HG02678 (cell line): Measurements from ENCODE around the gene CSKMT.
"Not testable (repeated sequence)": the region's sequence is repeated elsewhere in the genome, so short reads cannot be mapped to it uniquely, and the experiment has no call there.

Source experiments
- ATAC-seq: cut with Tn5 transposase; IDR thresholded peaks from one replicate; pipeline ENCODE4 v1.9.1; 2021; ENCODE audit warnings: mild to moderate bottlenecking, moderate library complexity; ENCODE audit not compliant: unreplicated experiment

CSKMT gene

DNA sequence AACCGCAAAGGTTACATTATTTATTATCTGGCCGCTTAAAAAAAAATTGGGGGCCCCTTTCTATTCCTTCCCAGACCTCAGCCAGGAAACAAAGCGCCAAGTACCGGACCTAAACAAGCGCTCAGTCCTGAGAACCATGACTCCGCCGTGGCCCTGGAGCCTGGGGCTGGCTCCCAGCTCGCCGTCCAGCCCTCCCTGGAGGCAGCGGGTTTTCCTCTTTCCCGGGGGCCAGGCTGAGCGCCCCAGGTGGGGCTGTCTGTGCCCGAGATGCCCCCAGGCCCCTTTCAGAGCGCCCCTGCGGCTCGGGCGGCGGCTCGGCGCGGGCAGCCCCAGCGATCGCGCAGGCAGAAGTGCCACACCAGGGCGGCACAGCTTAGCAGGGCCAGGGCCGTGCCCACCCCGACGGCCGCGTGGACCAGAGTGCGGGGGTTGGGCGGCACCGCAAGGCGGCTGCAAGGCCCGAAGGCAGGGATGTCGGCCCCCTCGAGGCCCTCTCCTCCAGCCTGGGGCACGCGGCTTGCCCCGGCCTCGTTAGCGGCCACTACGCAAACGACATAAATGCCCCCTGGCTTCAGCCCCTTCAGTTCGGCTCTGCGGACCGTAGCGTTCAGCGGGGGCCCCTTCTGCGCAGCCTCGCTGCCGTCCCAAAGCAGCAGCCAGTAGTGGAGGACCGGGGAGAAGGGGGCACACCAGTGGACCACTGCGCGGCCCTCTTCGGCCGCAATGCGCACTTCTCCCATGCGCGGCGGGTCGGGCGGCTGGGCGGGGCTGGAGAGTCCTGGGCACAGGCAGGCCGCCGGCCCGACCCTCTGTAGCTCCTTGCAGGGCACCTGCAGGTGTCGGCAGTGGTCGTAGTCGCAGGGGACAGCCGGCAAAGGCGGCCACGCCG lies 22.6 kb downstream of the CSKMT start:
- ATAC-seq: no peak

- ATAC-seq: no peak
Observed at GRCh38 chr11:62688491-62688890, 23.4 kb downstream of the CSKMT start.

DNA sequence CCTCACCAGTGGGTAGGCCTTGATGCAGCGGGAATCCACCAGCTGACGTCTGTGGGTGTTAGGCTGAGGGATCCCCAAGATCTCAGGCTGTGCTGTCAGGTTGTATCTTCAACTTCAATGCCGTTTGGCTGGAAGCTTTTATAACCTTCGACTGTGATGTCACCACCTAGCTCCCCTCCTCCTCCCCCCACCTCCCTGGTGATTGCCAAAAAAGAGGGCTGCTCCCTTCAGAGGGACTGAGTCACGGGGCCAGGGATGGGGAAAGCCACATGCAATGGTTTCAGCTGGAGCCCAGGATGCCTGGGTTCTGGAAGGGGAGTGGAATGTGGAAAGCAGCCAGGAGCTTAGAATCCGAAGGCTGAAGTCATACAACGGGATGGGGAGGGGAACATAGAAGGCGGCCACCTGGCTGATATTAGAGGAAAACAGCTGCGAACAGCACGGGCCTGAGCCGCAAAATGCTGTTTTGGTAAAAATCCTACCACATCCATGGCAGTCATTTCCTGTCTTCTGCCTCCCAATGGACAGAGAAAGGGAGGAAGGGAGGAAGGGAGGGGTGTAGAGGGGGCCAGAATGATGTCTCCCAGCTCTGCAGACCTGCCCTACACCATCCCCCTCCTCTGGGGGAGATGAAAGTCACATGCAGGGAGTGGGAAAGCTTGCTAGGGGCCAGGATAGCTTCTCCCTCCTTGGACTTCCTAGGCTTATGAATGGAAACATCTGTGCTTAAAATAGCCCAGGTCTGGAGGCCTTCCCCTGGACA lies 24.5 kb downstream of the CSKMT start, which contains the start of gene LRRN4CL:
Gene LRRN4CL (minus strand): TSS at position 110 of the 763 bp plus-strand sequence. CDS start 1,022 bp downstream, outside the sequence.
- no peak for ATAC-seq

DNA sequence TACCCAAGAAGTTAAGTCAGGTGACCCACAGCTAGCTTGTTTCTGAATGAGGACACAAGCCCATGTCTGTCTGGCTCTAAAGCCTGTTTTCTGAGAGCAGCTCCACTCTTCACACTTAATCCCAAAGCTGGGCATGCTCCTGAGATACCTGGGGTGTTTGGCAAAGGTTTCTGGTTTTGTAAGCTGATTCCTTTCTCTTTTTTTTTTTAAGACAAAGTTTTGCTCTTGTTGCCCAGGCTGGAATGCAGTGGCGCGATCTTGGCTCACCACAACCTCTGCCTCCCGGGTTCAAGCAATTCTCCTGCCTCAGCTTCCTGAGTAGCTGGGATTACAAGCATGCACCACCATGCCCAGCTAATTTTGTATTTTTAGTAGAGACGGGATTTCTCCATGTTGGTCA lies 28.5 kb downstream of the CSKMT start:
- not testable (repeated sequence) for ATAC-seq

DNA sequence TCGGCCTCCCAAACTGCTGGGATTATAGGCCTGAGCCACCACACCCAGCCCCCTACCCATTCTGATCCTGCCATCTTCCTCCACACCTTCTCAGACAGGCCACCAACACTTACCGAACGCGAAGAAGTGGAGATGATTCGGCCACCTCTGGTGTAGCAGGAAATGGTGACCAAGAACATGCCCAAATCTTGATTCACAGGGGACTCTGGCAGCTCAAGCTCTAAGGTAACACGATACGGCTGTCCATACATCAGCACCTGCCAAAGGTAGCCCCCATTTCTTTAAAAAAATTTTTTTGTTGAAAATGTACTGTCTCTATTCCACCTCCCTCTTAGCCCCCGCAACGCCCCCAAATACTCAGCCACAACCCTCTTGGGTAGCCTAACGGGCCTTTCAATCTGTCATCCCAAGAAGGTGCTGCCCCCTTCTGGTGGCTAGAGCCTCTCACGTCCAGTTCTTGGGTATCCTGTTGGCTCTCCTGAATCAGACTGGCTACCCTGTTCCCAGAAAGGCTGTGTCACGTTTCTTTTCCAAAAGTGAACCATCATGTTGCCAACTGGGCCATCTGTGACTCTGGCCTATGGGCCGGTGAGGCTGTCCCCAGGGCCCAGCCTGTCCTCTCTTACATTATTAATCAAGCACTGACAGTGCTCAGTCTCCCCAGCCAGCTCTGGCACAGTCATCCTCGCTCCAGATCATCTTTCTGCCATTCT lies 29.5 kb downstream of the CSKMT start:
- no peak for ATAC-seq

- ATAC-seq: no peak
Observed at GRCh38 chr11:62702246-62702645, 37.1 kb downstream of the CSKMT start.

DNA sequence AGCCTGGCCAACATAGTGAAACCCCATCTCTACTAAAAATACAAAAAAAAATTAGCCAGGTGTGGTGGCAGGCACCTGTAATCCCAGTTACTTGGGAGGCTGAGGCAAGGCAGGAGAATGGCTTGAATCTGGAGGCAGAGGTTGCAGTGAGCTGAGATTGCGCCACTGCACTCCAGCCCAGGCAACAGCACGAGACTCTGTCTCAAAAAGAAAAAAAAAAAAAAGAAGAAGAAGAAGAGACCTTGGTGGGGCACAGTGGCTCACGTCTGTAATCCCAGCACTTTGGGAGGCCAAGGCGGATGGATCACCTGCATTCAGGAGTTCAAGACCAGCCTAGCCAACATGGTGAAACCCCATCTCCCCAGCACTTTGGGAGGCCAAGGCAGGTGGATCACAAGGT lies 38.8 kb downstream of the CSKMT start:
- not testable (repeated sequence) for ATAC-seq

DNA sequence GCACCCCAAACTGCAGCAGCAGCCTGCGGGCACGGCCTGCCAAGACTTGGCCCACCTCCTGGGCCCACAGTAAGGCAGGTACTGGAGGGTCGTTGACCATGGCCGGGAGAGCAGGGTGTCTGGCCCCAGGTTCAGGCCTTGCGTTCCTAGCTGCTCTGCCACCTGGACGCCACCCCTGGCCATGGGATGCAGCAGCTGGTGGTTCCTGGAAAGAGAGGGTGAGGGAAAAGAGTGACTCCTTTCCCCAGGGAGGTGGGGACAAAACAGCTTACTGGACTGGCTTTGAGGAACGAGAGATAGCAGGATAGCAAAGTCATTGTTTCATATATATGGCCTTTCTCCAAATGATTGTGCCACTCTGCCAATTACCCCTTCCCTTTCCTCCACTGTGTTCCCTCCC lies 40.3 kb downstream of the CSKMT start:
- ATAC-seq: no peak

DNA sequence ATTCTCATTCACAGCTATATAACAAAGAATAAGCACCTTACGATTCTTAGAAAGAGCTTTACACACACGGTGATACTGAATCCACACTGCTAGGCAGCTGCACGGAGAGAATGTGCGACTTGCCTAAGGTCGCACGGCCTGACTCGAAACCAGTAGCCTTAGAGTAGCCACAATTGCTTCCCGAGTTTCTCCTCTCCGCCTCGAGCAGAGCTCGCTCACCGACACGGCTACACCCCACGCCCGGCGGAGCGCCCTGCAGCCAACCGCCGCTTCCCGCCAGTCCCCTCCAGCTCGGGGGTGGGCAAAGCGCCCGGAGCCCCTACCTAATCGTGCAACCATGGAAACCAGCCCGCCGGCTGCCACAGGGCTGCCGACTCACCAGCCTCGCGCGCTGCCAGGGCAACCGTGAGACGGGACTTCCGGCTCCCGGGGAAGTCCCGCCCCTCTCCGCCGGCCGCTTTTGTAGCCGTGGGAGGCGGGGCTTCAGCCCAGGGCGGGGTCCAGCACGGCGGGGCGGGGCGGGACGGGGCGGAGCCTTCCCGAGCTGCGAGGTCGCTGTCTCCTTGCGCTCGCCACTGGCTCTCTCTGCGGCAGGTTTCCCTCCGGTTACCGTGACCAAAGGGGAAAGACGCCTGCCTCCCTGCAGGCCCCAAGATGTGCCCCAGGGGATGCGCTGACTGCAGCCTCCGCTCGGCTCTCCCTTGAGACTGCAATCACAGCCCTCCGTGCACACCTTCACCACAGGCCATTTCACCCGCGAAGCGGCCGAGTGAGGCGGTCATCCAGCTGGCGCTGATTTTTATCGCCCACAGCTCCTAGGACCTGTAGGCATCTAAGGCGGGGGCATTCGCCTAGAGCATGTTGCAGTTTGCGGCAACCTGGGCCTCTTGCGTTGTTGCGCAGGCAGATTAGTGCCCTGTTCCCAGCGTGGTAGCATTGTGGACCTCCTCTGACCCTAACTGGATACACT lies 41.1 kb downstream of the CSKMT start:
- peak; percentile 63 for ATAC-seq

DNA sequence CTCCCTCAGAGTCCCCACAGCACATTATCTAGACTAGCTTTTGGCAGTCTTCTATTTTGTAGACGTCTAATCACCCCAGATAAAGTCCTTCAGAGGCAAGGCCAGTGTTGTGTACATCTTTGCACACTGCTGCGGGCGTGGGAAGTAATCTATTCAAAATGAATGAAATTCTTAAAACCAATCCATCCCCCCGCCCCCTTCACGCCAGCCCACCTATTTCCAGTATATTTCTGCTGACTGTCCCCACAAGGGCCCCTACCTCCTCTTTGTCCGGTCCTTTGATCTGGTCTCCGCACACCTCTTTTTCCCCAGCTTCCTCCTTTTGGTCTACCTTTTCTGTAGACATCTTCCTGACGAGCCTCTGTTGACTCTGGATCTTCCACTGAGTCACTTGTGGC lies 41.7 kb downstream of the CSKMT start:
- ATAC-seq: no peak

DNA sequence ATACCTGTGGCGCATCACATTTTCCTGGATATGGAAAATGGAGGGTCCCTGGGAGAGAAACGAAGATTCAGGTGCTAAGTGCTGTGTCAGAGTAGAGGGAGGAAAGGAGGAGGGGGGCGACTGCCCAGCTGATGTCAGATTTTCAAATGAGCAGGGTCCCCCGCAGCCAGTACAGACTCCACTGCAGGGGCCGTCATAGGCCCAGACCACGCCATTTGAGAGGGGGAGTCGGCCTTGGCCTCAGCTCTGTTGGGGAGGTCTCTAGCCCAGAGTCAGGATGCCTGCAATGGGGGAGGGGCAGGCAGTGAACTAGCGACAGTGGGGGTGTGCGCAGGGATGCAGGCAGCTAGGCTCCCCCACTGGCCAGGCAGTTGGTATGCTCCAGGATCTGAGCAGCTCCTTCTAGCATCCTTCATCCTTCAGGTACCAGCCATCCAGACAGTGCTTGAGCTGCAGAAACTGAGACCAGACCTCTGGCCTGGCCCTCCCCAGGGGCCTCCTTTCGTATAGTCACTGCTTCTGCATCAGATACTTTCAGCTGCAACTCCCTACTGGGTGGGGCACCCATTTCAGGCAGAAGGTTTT lies 42.3 kb downstream of the CSKMT start, which contains the start of the genes BSCL2 and GNG3:
Gene BSCL2 (minus strand): TSS at position 148 of the 585 bp plus-strand sequence. CDS start 229 bp downstream, outside the sequence.
Gene GNG3 (plus strand): TSS at position 400 of the 585 bp plus-strand sequence. CDS start 620 bp downstream, outside the sequence.
- ATAC-seq: no peak

DNA sequence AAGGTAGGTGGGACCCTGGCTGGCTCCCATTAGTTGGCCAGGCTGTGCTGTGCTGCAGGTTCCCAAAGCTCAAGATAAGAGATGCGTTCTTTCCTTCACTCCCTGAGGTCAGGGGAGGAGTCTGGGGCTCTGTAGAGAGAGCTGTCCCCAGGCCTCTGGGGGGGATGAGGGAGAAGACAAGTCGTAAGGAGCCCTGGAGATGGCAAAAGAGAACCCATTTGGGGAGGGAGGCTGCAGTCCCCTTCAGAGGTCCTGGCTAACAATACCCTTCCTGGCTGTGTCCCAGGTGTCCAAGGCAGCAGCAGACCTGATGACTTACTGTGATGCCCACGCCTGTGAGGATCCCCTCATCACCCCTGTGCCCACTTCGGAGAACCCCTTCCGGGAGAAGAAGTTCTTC lies 43.3 kb downstream of the CSKMT start:
- no peak for ATAC-seq

- ATAC-seq: no peak
Observed at GRCh38 chr11:62708793-62709192, 43.7 kb downstream of the CSKMT start.

DNA sequence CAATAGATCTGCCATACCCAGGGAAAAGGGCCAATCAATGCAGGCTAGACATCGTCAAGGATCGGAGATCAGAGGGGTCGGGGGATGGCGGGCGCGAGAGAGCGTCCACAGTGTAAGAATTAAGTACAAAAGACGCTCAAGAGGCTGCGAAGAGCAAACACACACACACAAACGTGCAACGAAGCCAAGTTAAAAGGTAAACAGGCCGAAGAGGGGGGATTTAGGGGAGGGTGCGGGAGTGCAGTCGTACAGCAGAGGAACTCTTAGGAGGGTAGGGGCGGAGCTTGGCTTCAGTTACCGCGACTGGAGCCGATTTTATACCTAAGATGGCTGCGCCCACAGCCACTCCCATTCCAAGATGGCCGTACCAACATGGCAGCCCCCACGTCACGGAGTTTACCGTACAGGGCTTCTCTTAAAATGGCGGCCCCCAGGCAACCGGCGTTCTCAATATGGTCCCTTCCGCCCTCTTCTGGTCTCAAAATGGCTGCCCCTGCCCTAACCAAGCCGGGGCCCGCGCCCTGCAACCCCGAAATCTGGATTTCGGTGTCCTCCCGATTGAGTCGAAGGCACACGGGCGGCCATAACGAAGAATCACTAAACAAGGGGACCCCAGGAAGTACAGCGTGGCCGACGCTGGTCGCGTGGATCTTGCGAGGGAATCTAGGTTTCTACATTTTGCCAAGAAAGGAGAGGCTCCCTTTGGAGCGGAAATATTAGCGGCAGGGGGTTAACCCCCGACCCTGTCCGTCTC lies 44.3 kb downstream of the CSKMT start:
- ATAC-seq: peak; percentile 75

GRCh38 chr11:62710001-62710345 lies 44.9 kb downstream of the CSKMT start:
- ATAC-seq: peak; percentile 1

GRCh38 chr11:62712276-62712812 lies 47.2 kb downstream of the CSKMT start:
- ATAC-seq: no peak

- ATAC-seq: no peak
Observed at GRCh38 chr11:62712861-62713260, 47.7 kb downstream of the CSKMT start.

DNA sequence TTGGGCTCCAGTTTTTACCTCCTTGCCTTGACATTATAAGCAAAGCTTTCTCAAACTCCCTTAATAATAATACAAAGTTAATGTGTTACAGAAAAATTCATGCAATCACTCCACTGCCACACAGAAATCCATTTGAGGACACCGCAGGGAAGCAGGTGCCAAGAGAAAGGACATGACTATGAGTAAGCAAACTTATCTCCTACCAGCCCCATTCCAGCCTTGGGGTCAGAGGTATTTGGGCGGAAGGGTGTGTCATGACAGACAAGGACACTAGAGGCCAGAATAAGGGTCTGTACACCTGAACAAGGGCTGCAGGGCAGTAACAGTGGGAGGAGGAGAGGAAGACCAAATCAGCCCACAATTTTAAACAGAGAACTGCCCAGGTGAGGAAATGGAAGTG lies 48.2 kb downstream of the CSKMT start:
- no peak for ATAC-seq
